ENCODE data around the gene HABP2. TPM values are rescaled to one million over a fixed set of nuclear protein-coding genes. Genes with fewer than 3 reads are reported as not detected.

The HABP2 gene
- polyA plus RNA-seq, 4 donors: 0.89 to 16.3 (median 1.9) TPM; not detected in 1

DNA sequence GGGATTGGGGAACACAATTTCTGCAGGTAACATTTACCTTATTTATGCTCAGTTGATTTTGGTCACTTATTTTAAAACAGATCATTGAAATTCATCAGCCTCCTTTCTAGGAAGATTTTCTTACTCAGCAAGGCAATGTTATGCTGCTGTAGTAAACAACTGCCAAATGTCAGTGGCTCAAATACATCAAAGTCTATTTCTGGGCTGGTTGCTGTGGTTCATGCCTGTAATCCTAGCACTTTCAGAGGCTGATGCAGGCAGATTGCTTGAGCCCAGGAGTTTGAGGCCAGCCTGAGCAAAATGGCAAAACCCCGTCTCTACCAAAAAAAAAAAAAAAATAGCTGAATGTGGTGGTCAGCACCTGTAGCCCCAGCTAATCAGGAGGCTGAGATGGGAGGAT is 25.9 kb downstream of the HABP2 start:
- DNase-seq: no peak
- H3K27me3 ChIP-seq (ENCODE audit: control insufficient read depth in 3 of 3, insufficient read depth in 3 of 3, low read length in 3 of 3): no peaks in the 10 kb centered on the region
- H3K27ac ChIP-seq (ENCODE audit: low read depth in 1 of 3, low read length in 2 of 3): no peak overlapping the region
- 79 to 85% (median 79%) methylated on average over 1 of the region's 1 CpG for WGBS, 3 donors
- peaks cover 0 to 21% (median 0%) of the 10 kb centered on the region in 3 donors for H3K36me3 ChIP-seq (ENCODE audit: control insufficient read depth in 3 of 3, insufficient read depth in 2 of 3, low read depth in 1 of 3, low read length in 3 of 3)
- H3K4me1 ChIP-seq (ENCODE audit: control insufficient read depth in 3 of 3, insufficient read depth in 2 of 3, low read depth in 1 of 3, low read length in 2 of 3): no peaks in the 10 kb centered on the region
- no peak overlapping the region for H3K4me3 ChIP-seq (ENCODE audit: low read depth in 1 of 3, low read length in 3 of 3)
- no peak for FAIRE-seq
- H3K9me3 ChIP-seq (ENCODE audit: control insufficient read depth in 2 of 2, insufficient read depth in 1 of 2, low read depth in 1 of 2, low read length in 1 of 2): no peaks in the 10 kb centered on the region

DNA sequence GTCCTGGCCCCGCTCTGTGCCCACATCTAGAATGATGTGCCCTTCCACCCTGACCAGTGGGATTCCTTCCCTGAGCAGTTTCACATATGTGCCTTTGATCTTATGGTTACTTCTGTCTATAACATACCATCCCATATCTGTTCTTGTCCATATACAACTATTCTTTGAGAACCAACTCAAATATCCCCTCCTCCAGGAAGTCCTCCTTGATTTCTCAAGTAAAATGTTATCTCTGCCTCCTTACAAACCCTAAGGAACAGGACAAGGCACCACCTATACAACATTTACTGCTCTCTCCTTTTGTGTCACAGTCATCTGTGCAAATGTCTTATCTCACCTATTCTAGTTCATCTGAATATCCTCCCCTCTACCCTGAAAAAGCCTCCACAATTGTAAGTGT is 28.2 kb downstream of the HABP2 start:
- 85 to 100% (median 94%) methylated on average over 1 of the region's 1 CpG for WGBS, 3 donors

DNA sequence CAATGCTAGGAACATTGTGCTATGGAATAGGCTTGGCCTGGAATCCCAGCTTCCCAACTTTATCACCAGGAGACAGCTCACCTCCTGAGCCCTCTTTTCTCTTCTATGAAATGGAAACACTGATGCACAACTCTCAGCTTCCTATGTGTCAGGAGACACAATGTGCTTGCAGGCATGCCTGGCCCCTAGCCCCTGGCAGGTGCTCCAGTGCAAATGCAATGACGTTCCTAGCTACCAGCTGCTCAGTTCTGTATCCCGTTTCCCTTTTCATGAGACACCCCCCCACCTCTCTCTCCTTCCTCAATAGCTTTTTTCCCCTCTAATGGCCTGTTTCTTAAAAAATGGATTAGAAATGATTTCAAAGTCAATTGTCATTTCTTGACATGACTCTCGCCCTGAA is 30.7 kb downstream of the HABP2 start:
- DNase-seq: no peak

More for the DNA sequence above, 28.2 kb downstream of the HABP2 start:
- no peak overlapping the region for H3K4me3 ChIP-seq (ENCODE audit: low read depth in 1 of 3, low read length in 3 of 3)
- DNase-seq: no peak
- no peaks in the 10 kb centered on the region for H3K4me1 ChIP-seq (ENCODE audit: control insufficient read depth in 3 of 3, insufficient read depth in 2 of 3, low read depth in 1 of 3, low read length in 2 of 3)
- no peak overlapping the region for H3K27ac ChIP-seq (ENCODE audit: low read depth in 1 of 3, low read length in 2 of 3)
- H3K9me3 ChIP-seq (ENCODE audit: control insufficient read depth in 2 of 2, insufficient read depth in 1 of 2, low read depth in 1 of 2, low read length in 1 of 2): no peaks in the 10 kb centered on the region
- no peak for FAIRE-seq
- H3K36me3 ChIP-seq (ENCODE audit: control insufficient read depth in 3 of 3, insufficient read depth in 2 of 3, low read depth in 1 of 3, low read length in 3 of 3): peaks cover 0 to 21% (median 0%) of the 10 kb centered on the region in 3 donors
- H3K27me3 ChIP-seq (ENCODE audit: control insufficient read depth in 3 of 3, insufficient read depth in 3 of 3, low read length in 3 of 3): no peaks in the 10 kb centered on the region

DNA sequence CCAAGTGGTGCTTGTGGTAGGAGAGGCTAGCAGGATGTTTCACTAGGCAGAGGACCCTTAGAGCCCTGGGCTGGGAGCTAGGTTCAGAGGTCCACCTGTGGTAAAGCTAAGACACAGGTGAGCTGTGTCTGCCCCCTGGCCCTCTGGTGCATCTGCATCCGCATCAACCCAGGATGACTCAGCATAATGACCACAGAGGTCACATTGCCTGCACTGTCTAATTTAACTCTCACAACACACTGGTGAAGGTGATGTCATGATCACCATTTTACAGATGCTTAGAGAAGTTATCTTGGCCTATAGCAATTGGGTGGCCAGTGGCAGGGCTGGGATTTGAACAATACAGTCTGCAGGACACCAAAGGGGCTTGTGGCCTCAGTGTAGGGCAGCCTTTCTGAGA is 33.1 kb downstream of the HABP2 start:
- 53 to 68% (median 56%) methylated on average over 1 of the region's 1 CpG for WGBS, 3 donors
- no peak for FAIRE-seq
- H3K27me3 ChIP-seq (ENCODE audit: control insufficient read depth in 3 of 3, insufficient read depth in 3 of 3, low read length in 3 of 3): no peaks in the 10 kb centered on the region

More for the DNA sequence above, 30.7 kb downstream of the HABP2 start:
- Histone ChIP-seq H3K36me3 (ENCODE audit: control insufficient read depth in 3 of 3, insufficient read depth in 2 of 3, low read depth in 1 of 3, low read length in 3 of 3) (peaks cover 0 to 33% (median 0%) of the 10 kb centered on the region in 3 donors), H3K4me3 (ENCODE audit: low read depth in 1 of 3, low read length in 3 of 3) (no peak overlapping the region), H3K4me1 (ENCODE audit: control insufficient read depth in 3 of 3, insufficient read depth in 2 of 3, low read depth in 1 of 3, low read length in 2 of 3) (no peaks in the 10 kb centered on the region), H3K27me3 (ENCODE audit: control insufficient read depth in 3 of 3, insufficient read depth in 3 of 3, low read length in 3 of 3) (no peaks in the 10 kb centered on the region), H3K27ac (ENCODE audit: low read depth in 1 of 3, low read length in 2 of 3) (no peak overlapping the region), H3K9me3 (ENCODE audit: control insufficient read depth in 2 of 2, insufficient read depth in 1 of 2, low read depth in 1 of 2, low read length in 1 of 2) (no peaks in the 10 kb centered on the region)
- no peak for FAIRE-seq
- 64 to 77% (median 71%) methylated on average over 3 of the region's 3 CpGs for WGBS, 3 donors

DNA sequence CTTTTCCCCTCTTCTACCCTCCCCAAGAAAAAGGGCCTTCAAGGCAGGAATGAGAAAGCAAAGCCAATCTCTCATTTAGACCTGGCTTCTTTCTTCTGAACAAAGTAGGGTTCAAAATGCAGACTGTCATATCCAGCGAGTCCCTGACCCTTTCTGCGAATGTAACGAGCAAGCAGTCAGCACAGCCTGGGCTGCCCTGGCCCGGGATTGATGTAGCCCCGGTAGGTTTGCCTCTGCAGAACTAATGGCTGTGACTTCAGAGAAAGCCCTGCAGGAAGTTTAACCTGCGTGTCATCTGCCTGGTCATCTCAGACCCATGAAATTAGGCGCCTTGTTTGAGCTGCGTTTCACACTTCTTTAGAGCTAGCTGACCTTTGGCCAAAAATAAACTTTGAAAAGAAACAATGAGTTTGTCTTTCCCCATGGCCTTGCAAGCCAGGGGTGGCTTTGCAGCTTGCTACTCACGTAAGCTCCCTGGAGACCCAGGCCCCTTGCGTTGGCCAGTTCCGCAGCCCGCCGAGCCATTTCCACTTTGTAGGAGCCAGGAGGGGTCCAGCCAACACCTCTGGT is 36.4 kb downstream of the HABP2 start:
- WGBS, 3 donors: 76 to 82% (median 76%) methylated on average over 13 of the region's 13 CpGs
- no peaks in the 10 kb centered on the region for H3K4me1 ChIP-seq (ENCODE audit: control insufficient read depth in 3 of 3, insufficient read depth in 2 of 3, low read depth in 1 of 3, low read length in 2 of 3)
- H3K27ac ChIP-seq (ENCODE audit: low read depth in 1 of 3, low read length in 2 of 3): no peak overlapping the region

More for the DNA sequence above, 33.1 kb downstream of the HABP2 start:
- no peak for DNase-seq
- Histone ChIP-seq H3K27ac (ENCODE audit: low read depth in 1 of 3, low read length in 2 of 3) (no peak overlapping the region), H3K4me3 (ENCODE audit: low read depth in 1 of 3, low read length in 3 of 3) (no peak overlapping the region), H3K4me1 (ENCODE audit: control insufficient read depth in 3 of 3, insufficient read depth in 2 of 3, low read depth in 1 of 3, low read length in 2 of 3) (no peaks in the 10 kb centered on the region), H3K36me3 (ENCODE audit: control insufficient read depth in 3 of 3, insufficient read depth in 2 of 3, low read depth in 1 of 3, low read length in 3 of 3) (peaks cover 0 to 41% (median 0%) of the 10 kb centered on the region in 3 donors), H3K9me3 (ENCODE audit: control insufficient read depth in 2 of 2, insufficient read depth in 1 of 2, low read depth in 1 of 2, low read length in 1 of 2) (no peaks in the 10 kb centered on the region)

DNA sequence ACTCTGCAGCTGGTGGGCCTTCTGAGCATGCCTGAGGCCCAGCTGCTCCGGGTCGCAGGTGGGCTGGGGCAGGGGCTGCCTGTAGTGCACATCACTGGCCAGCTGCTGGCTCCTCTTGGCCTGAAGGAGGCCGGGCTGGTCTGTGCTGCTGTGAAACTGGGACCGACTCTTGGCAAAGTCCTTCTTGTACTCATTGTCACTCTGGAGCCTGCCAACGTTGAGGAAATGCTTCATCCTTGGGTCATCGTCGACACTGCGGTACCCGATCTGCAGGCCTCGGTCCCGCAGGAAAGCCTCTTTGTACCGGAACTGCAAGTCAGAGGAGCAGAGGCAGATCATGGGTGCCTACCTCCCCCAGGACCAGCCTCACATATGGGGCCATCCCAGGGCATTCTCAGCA is 37.7 kb downstream of the HABP2 start:
- FAIRE-seq: no peak
- WGBS, 3 donors: 92 to 94% (median 93%) methylated on average over 12 of the region's 12 CpGs
- DNase-seq: no peak
- Histone ChIP-seq H3K27ac (ENCODE audit: low read depth in 1 of 3, low read length in 2 of 3) (no peak overlapping the region), H3K4me1 (ENCODE audit: control insufficient read depth in 3 of 3, insufficient read depth in 2 of 3, low read depth in 1 of 3, low read length in 2 of 3) (no peaks in the 10 kb centered on the region), H3K36me3 (ENCODE audit: control insufficient read depth in 3 of 3, insufficient read depth in 2 of 3, low read depth in 1 of 3, low read length in 3 of 3) (peaks cover 0 to 30% (median 0%) of the 10 kb centered on the region in 3 donors), H3K27me3 (ENCODE audit: control insufficient read depth in 3 of 3, insufficient read depth in 3 of 3, low read length in 3 of 3) (peaks cover 0 to 3% (median 0%) of the 10 kb centered on the region in 3 donors), H3K4me3 (ENCODE audit: low read depth in 1 of 3, low read length in 3 of 3) (no peak overlapping the region), H3K9me3 (ENCODE audit: control insufficient read depth in 2 of 2, insufficient read depth in 1 of 2, low read depth in 1 of 2, low read length in 1 of 2) (no peaks in the 10 kb centered on the region)

More for the DNA sequence above, 36.4 kb downstream of the HABP2 start:
- H3K9me3 ChIP-seq (ENCODE audit: control insufficient read depth in 2 of 2, insufficient read depth in 1 of 2, low read depth in 1 of 2, low read length in 1 of 2): no peaks in the 10 kb centered on the region
- DNase-seq: no peak
- H3K36me3 ChIP-seq (ENCODE audit: control insufficient read depth in 3 of 3, insufficient read depth in 2 of 3, low read depth in 1 of 3, low read length in 3 of 3): peaks cover 0 to 31% (median 0%) of the 10 kb centered on the region in 3 donors
- no peak overlapping the region for H3K4me3 ChIP-seq (ENCODE audit: low read depth in 1 of 3, low read length in 3 of 3)
- peaks cover 0 to 3% (median 0%) of the 10 kb centered on the region in 3 donors for H3K27me3 ChIP-seq (ENCODE audit: control insufficient read depth in 3 of 3, insufficient read depth in 3 of 3, low read length in 3 of 3)
- FAIRE-seq: no peak

DNA sequence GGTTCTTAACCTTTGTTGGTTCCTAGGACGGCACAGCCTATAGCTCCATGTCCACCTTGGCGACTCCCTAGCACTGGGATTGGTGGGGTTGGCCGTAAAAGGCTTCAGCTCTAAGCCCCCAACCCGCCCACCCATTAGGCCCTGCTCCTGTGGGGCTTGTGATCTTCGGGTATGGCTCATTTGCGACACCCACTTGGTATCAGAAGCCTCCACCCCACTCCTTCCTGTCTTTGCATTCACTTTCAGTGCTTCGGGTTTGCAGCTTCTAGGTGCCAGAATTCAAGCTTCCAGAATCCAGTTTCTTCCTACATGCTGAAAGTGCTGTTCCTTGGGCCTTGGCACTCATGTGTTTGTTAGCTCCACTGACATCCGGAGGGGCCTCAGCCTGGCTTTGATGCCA is 39.5 kb downstream of the HABP2 start:
- H3K36me3 ChIP-seq (ENCODE audit: control insufficient read depth in 3 of 3, insufficient read depth in 2 of 3, low read depth in 1 of 3, low read length in 3 of 3): peaks cover 0 to 18% (median 0%) of the 10 kb centered on the region in 3 donors
- H3K27me3 ChIP-seq (ENCODE audit: control insufficient read depth in 3 of 3, insufficient read depth in 3 of 3, low read length in 3 of 3): peaks cover 0 to 3% (median 0%) of the 10 kb centered on the region in 3 donors
- no peaks in the 10 kb centered on the region for H3K4me1 ChIP-seq (ENCODE audit: control insufficient read depth in 3 of 3, insufficient read depth in 2 of 3, low read depth in 1 of 3, low read length in 2 of 3)
- FAIRE-seq (no peak), DNase-seq (no peak)
- WGBS, 3 donors: 72 to 90% (median 79%) methylated on average over 8 of the region's 8 CpGs
- H3K4me3 ChIP-seq (ENCODE audit: low read depth in 1 of 3, low read length in 3 of 3): no peak overlapping the region
- no peaks in the 10 kb centered on the region for H3K9me3 ChIP-seq (ENCODE audit: control insufficient read depth in 2 of 2, insufficient read depth in 1 of 2, low read depth in 1 of 2, low read length in 1 of 2)
- H3K27ac ChIP-seq (ENCODE audit: low read depth in 1 of 3, low read length in 2 of 3): no peak overlapping the region

DNA sequence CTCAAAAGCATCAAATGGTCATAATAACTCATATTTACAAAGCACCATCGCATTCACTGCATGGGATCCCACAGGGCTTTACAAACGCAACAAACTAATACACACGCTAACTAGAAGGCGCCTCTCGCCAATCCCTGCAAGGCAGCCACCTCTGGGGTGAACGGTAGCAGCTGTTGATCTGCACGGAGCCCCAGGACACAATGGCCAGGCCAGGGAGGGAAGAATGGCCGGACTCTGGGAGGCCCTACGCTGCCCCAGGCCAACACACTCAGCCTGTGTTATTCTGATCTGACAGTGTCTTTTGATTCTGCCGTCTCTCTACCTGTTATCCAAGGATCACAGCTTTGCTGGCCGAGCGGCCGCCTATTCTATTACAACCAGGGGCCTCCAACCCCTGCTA is 41.8 kb downstream of the HABP2 start:
- Histone ChIP-seq H3K36me3 (ENCODE audit: control insufficient read depth in 3 of 3, insufficient read depth in 2 of 3, low read depth in 1 of 3, low read length in 3 of 3) (peaks cover 0 to 5% (median 0%) of the 10 kb centered on the region in 3 donors), H3K27me3 (ENCODE audit: control insufficient read depth in 3 of 3, insufficient read depth in 3 of 3, low read length in 3 of 3) (peaks cover 0 to 5% (median 0%) of the 10 kb centered on the region in 3 donors), H3K4me3 (ENCODE audit: low read depth in 1 of 3, low read length in 3 of 3) (no peak overlapping the region), H3K9me3 (ENCODE audit: control insufficient read depth in 2 of 2, insufficient read depth in 1 of 2, low read depth in 1 of 2, low read length in 1 of 2) (no peaks in the 10 kb centered on the region), H3K4me1 (ENCODE audit: control insufficient read depth in 3 of 3, insufficient read depth in 2 of 3, low read depth in 1 of 3, low read length in 2 of 3) (no peaks in the 10 kb centered on the region), H3K27ac (ENCODE audit: low read depth in 1 of 3, low read length in 2 of 3) (no peak overlapping the region)
- 88 to 89% (median 88%) methylated on average over 13 of the region's 13 CpGs for WGBS, 3 donors
- DNase-seq (no peak), FAIRE-seq (no peak)

DNA sequence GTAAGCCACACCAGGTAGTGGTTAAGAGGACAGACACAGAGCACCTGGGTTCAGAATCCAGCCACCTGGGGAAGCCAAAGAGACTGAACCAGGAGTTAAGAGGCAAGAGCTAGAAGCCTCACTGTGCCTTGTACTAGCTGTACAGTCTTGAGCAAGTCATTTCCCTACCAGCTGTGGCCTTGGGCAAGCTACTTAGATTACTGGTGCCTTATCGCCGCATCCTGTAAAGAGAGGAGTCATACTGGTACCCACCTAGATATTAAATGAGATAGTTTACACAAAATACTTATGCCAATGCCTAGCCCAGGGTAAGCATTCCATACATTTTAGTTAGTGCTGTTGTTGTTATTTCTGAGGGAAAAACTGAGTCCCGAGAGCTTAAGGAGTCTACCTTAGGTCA is 47.7 kb downstream of the HABP2 start:
- WGBS, 3 donors: 86 to 91% (median 91%) methylated on average over 3 of the region's 3 CpGs
- no peak overlapping the region for H3K27ac ChIP-seq (ENCODE audit: low read depth in 1 of 3, low read length in 2 of 3)
- FAIRE-seq: no peak

More for the DNA sequence above, 47.7 kb downstream of the HABP2 start:
- Histone ChIP-seq H3K36me3 (ENCODE audit: control insufficient read depth in 3 of 3, insufficient read depth in 2 of 3, low read depth in 1 of 3, low read length in 3 of 3) (no peaks in the 10 kb centered on the region), H3K4me3 (ENCODE audit: low read depth in 1 of 3, low read length in 3 of 3) (no peak overlapping the region), H3K4me1 (ENCODE audit: control insufficient read depth in 3 of 3, insufficient read depth in 2 of 3, low read depth in 1 of 3, low read length in 2 of 3) (no peaks in the 10 kb centered on the region), H3K9me3 (ENCODE audit: control insufficient read depth in 2 of 2, insufficient read depth in 1 of 2, low read depth in 1 of 2, low read length in 1 of 2) (no peaks in the 10 kb centered on the region), H3K27me3 (ENCODE audit: control insufficient read depth in 3 of 3, insufficient read depth in 3 of 3, low read length in 3 of 3) (peaks cover 0 to 10% (median 0%) of the 10 kb centered on the region in 3 donors)
- DNase-seq: no peak

All from small intestine (tissue), 7 donors.